OCI-LY1 (cell line): ENCODE results near the gene SDCCAG8.

ENCODE experiments used
- H2AFZ ChIP-seq: fragments of 200-600 bp; sonication (generic), shearing (Covaris generic); 2 replicates; pipeline ENCODE4 v1.6.0; 2014; ENCODE audit warnings: antibody characterized with exemption, mild to moderate bottlenecking, low read length
- H3F3A ChIP-seq: fragments of 200-600 bp; sonication (generic), shearing (Covaris generic); 2 replicates; pipeline ENCODE4 v1.6.0; 2014; ENCODE audit warnings: mild to moderate bottlenecking, antibody characterized with exemption, low read length, moderate library complexity; ENCODE audit not compliant: insufficient read depth
- H3K27ac ChIP-seq: fragments of 200-600 bp; sonication (generic); 2 replicates; pipeline ENCODE4 v1.5.1; 2014; ENCODE audit warnings: low read length, mixed run types, mild to moderate bottlenecking, low read depth; ENCODE audit not compliant: poor library complexity, severe bottlenecking
- H3K27me3 ChIP-seq: fragments of 200-600 bp; sonication (generic); 2 replicates; pipeline ENCODE4 v1.6.0; 2014; ENCODE audit warnings: antibody characterized with exemption, mild to moderate bottlenecking, low read length, moderate library complexity; ENCODE audit not compliant: insufficient read depth
- H3K36me3 ChIP-seq: fragments of 200-600 bp; sonication (generic); 2 replicates; pipeline ENCODE4 v1.6.1; 2014; ENCODE audit warnings: mild to moderate bottlenecking, antibody characterized with exemption, low read length, moderate library complexity, mixed read lengths; ENCODE audit not compliant: insufficient read depth
- H3K4me1 ChIP-seq: fragments of 200-600 bp; sonication (generic); 2 replicates; pipeline ENCODE4 v1.5.1; 2014; ENCODE audit warnings: mild to moderate bottlenecking, low read length, moderate library complexity; ENCODE audit not compliant: insufficient read depth, severe bottlenecking
- H3K4me2 ChIP-seq: fragments of 200-600 bp; sonication (generic), shearing (Covaris generic); 2 replicates; pipeline ENCODE4 v1.6.1; 2014; ENCODE audit warnings: low read length
- H3K4me3 ChIP-seq: fragments of 200-600 bp; sonication (generic); 2 replicates; pipeline ENCODE4 v1.5.1; 2014; ENCODE audit warnings: low read length, low read depth, mild to moderate bottlenecking, mixed read lengths; ENCODE audit not compliant: poor library complexity, severe bottlenecking
- H3K79me2 ChIP-seq: fragments of 200-600 bp; shearing (Covaris generic); 2 replicates; pipeline ENCODE4 v1.6.1; 2016; ENCODE audit warnings: mixed run types, low read length, mixed read lengths; ENCODE audit not compliant: insufficient read depth
- H3K9ac ChIP-seq: fragments of 200-600 bp; sonication (generic), shearing (Covaris generic); 2 replicates; pipeline ENCODE4 v1.6.1; 2014; ENCODE audit warnings: mild to moderate bottlenecking, low read length, mixed read lengths
- H3K9me2 ChIP-seq: fragments of 200-600 bp; sonication (generic), shearing (Covaris generic); 2 replicates; pipeline ENCODE4 v1.6.1; 2014; ENCODE audit warnings: low read depth, mild to moderate bottlenecking, low read length, mixed read lengths
- H3K9me3 ChIP-seq: fragments of 200-600 bp; shearing (Covaris generic); 2 replicates; pipeline ENCODE4 v1.6.1; 2014; ENCODE audit warnings: low read length, mixed read lengths
- H4K20me1 ChIP-seq: fragments of 200-600 bp; sonication (generic), shearing (Covaris generic); 2 replicates; pipeline ENCODE4 v1.6.0; 2016; ENCODE audit warnings: mild to moderate bottlenecking, low read length; ENCODE audit not compliant: insufficient read depth
- EZH2 ChIP-seq: fragments of 200-600 bp; sonication (generic), shearing (Covaris generic); IDR thresholded peaks from 2 replicates; pipeline ENCODE4 v1.8.0; 2017; ENCODE audit warnings: borderline replicate concordance, mixed run types, mild to moderate bottlenecking, antibody characterized with exemption, low read length, moderate library complexity, mixed read lengths
- TF ChIP-seq, protein P1 (sequence below): fragments of 200-600 bp; sonication (generic), shearing (Covaris generic); IDR thresholded peaks from 2 replicates; pipeline ENCODE4 v1.5.1; 2017; ENCODE audit warnings: mild to moderate bottlenecking, antibody characterized with exemption, low read length, moderate library complexity, mixed read lengths

The SDCCAG8 gene

DNA sequence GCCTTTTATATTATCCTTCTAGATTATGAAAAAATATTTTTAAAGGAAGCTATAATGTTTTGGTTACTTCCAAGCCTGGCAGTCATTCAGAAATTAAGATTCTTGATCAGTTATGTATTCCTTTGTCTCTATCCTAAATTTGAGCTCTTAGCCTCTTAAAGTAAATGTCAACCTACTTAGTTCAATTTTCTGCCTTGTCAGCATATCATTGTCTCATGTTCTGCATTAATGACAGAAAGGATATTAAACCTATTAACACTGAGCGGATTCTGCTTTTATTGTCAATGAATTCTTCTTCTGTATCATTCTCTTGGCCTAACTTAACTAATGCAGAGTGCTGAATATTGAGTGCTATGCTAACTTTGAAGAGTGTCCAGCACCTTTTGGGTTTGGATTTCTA, 56.0 kb downstream of the SDCCAG8 start:
- H3K4me3 ChIP-seq = no peak overlapping the region
- H3F3A ChIP-seq = no peaks in the 10 kb centered on the region
- no peak overlapping the region for H3K9ac ChIP-seq
- no peaks in the 10 kb centered on the region for H3K4me1 ChIP-seq
- no peaks in the 10 kb centered on the region for H3K79me2 ChIP-seq
- no peaks in the 10 kb centered on the region; the same call in 1 of the 2 replicates for H3K36me3 ChIP-seq
- H3K9me2 ChIP-seq = no peaks in the 10 kb centered on the region
- H4K20me1 ChIP-seq = no peaks in the 10 kb centered on the region
- no peak for TF ChIP-seq EZH2
- TF ChIP-seq, protein P1, sequence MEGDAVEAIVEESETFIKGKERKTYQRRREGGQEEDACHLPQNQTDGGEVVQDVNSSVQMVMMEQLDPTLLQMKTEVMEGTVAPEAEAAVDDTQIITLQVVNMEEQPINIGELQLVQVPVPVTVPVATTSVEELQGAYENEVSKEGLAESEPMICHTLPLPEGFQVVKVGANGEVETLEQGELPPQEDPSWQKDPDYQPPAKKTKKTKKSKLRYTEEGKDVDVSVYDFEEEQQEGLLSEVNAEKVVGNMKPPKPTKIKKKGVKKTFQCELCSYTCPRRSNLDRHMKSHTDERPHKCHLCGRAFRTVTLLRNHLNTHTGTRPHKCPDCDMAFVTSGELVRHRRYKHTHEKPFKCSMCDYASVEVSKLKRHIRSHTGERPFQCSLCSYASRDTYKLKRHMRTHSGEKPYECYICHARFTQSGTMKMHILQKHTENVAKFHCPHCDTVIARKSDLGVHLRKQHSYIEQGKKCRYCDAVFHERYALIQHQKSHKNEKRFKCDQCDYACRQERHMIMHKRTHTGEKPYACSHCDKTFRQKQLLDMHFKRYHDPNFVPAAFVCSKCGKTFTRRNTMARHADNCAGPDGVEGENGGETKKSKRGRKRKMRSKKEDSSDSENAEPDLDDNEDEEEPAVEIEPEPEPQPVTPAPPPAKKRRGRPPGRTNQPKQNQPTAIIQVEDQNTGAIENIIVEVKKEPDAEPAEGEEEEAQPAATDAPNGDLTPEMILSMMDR = no peak
- no peak overlapping the region for H2AFZ ChIP-seq
- H3K27ac ChIP-seq = no peak overlapping the region
- H3K4me2 ChIP-seq = no peak overlapping the region
- H3K27me3 ChIP-seq = no peaks in the 10 kb centered on the region
- no peaks in the 10 kb centered on the region for H3K9me3 ChIP-seq

DNA sequence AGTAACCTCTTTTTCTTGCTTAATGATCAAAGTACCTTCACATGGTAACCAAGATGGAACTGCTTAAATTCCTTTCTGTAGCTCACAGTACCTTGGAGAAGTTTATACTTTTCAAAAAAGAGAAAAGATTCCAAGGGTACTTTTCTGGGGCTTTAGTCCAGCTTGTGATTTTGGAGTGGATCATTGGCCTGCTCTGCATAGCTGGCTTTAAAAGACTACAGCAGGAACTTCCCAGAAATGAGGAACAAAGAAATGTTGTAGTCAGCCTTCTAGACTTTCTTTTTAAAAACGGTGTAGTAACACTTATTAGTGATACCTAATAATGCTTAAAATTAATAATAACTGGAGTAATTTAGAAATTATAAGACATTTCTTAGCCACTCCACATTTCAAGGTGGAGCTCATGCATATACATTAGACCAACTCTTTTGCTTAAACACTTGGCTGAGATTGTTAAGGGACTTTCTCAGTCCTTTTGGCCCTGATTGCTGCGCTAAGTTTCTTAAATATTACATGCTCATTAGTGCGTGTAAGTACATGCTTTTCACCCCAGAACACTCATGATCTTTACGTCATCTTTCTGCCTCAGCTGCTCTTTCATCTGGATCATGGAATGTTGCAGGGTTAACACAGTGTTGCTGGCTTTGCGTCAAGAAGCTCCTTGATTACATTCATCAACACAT, 57.3 kb downstream of the SDCCAG8 start:
- Histone ChIP-seq H3K36me3 (peaks cover 8% of the 10 kb centered on the region; the same call in 1 of the 2 replicates), H4K20me1 (no peaks in the 10 kb centered on the region), H3K4me2 (no peak overlapping the region), H3K27ac (no peak overlapping the region), H3K4me1 (no peaks in the 10 kb centered on the region), H3F3A (no peaks in the 10 kb centered on the region), H2AFZ (no peak overlapping the region), H3K4me3 (no peak overlapping the region), H3K9me2 (no peaks in the 10 kb centered on the region), H3K9ac (no peak overlapping the region), H3K9me3 (no peaks in the 10 kb centered on the region), H3K27me3 (no peaks in the 10 kb centered on the region), H3K79me2 (no peaks in the 10 kb centered on the region)
- no peak for TF ChIP-seq EZH2
- TF ChIP-seq, protein P1 = no peak

- no peaks in the 10 kb centered on the region for H4K20me1 ChIP-seq
- no peaks in the 10 kb centered on the region for H3F3A ChIP-seq
- no peak overlapping the region for H3K4me2 ChIP-seq
- H2AFZ ChIP-seq = no peak overlapping the region
- no peaks in the 10 kb centered on the region for H3K9me2 ChIP-seq
- H3K9me3 ChIP-seq = no peaks in the 10 kb centered on the region
- no peaks in the 10 kb centered on the region for H3K4me1 ChIP-seq
- H3K27me3 ChIP-seq = no peaks in the 10 kb centered on the region
- no peak overlapping the region for H3K4me3 ChIP-seq
- no peak overlapping the region for H3K9ac ChIP-seq
- TF ChIP-seq, protein P1 = no peak
- no peak for TF ChIP-seq EZH2
- no peak overlapping the region for H3K27ac ChIP-seq
- H3K79me2 ChIP-seq = no peaks in the 10 kb centered on the region
- H3K36me3 ChIP-seq = peaks cover 9% of the 10 kb centered on the region; the same call in 1 of the 2 replicates
Observed at GRCh38 chr1:243313635-243314536, 58.0 kb downstream of the SDCCAG8 start.
